HepG2 (cell line): Measurements from ENCODE around the gene COL5A1. TPM values are rescaled to one million over a fixed set of nuclear protein-coding genes. Genes with fewer than 3 reads are reported as not detected.

Experiments
- ATAC-seq: fragments of 200-7000 bp; cut with Tn5 transposase; 3 replicates; pipeline ENCODE4 v1.9.1; 2020; ENCODE audit warnings: mild to moderate bottlenecking, moderate library complexity
- BruUV-seq: library from RNA; stranded (reverse); fragments of 400-500 nt; replicated peaks from 2 replicates; lab custom pipeline; 2021; lab: Mats Ljungman, UMichigan
- CTCF ChIA-PET: fragments of 300-600 bp; formaldehyde crosslinking; extraction: SDS; loops from one replicate; lab custom pipeline; 2021; ENCODE audit warnings: low total read pairs, inconsistent platforms, low intra/inter-chr PET ratio; lab: Yijun Ruan, JAX
- POLR2A ChIA-PET: fragments of 350-600 bp; sonication (Branson Sonifier 250); formaldehyde crosslinking; loops from one replicate; lab custom pipeline; 2020; ENCODE audit warnings: antibody characterized with exemption, inconsistent platforms; lab: Yijun Ruan, JAX
- DNase-seq: peaks from one replicate; pipeline ENCODE4 v3.0.0-alpha.2; 2015; ENCODE audit warnings: low spot score
- FAIRE-seq: peaks from 3 replicates; lab custom pipeline; 2011; peaks lifted over from hg19 to GRCh38; lab: Jason Lieb, UNC
- H2AFZ ChIP-seq: one replicate; pipeline ENCODE4 v1.6.1; 2011; ENCODE audit warnings: low read length, inconsistent platforms
- H3K27ac ChIP-seq: fragments of 300-600 bp; 3 replicates; pipeline ENCODE4 v1.8.0; 2011; ENCODE audit warnings: mixed run types, mild to moderate bottlenecking, mixed read lengths, low read length, inconsistent platforms; ENCODE audit not compliant: insufficient read depth; ENCODE audit errors: extremely low read length
- H3K27me3 ChIP-seq, 2 experiments: fragments of 200-600 bp in 1 of 2; 2 replicates in 1 of 2; 3 replicates in 1 of 2; pipeline versions ENCODE4 v1.6.0 to v1.8.0; 2011; ENCODE audit warnings: low read length in 2 of 2, mild to moderate bottlenecking in 2 of 2, moderate library complexity in 2 of 2, inconsistent platforms in 1 of 2; ENCODE audit not compliant: insufficient read depth in 2 of 2, control insufficient read depth in 1 of 2
- H3K36me3 ChIP-seq, 2 experiments: fragments of 200-600 bp in 1 of 2; replicated peaks in 1 of 2; 2 replicates in 1 of 2; 3 replicates in 1 of 2; pipeline versions ENCODE4 v1.5.1 to v1.8.0; 2011; ENCODE audit warnings: low read length in 2 of 2, inconsistent platforms in 1 of 2; ENCODE audit not compliant: insufficient read depth in 2 of 2, control insufficient read depth in 1 of 2
- H3K4me1 ChIP-seq: 2 replicates; pipeline ENCODE4 v1.5.1; 2012; ENCODE audit warnings: low read length, inconsistent platforms; ENCODE audit not compliant: insufficient read depth
- H3K4me2 ChIP-seq: 2 replicates; pipeline ENCODE4 v1.6.0; 2011; ENCODE audit warnings: low read depth, low read length, inconsistent platforms
- H3K4me3 ChIP-seq, 3 experiments: fragments of 200-600 bp in 1 of 3; sonication (generic), shearing (Covaris generic) in 1 of 3; replicated peaks in 1 of 3; 2 replicates each; pipeline ENCODE4 v1.5.1; 2011 to 2016; ENCODE audit warnings: low read length in 3 of 3, inconsistent platforms in 2 of 3, low read depth in 2 of 3, mild to moderate bottlenecking in 2 of 3, control low read depth in 1 of 3, mixed read lengths in 1 of 3; ENCODE audit not compliant: insufficient read depth in 1 of 3
- H3K79me2 ChIP-seq: one replicate; pipeline ENCODE4 v1.6.1; 2011; ENCODE audit warnings: low read length, inconsistent platforms; ENCODE audit not compliant: insufficient read depth
- H3K9ac ChIP-seq: 2 replicates; pipeline ENCODE4 v1.6.0; 2011; ENCODE audit warnings: mild to moderate bottlenecking, low read depth, low read length, inconsistent platforms; ENCODE audit not compliant: insufficient read depth
- H3K9me3 ChIP-seq: 2 replicates; pipeline ENCODE4 v1.5.1; 2012; ENCODE audit warnings: mild to moderate bottlenecking, low read length
- H4K20me1 ChIP-seq: 2 replicates; pipeline ENCODE4 v1.6.0; 2011; ENCODE audit warnings: inconsistent platforms, mild to moderate bottlenecking, low read length, moderate library complexity; ENCODE audit not compliant: insufficient read depth
- CENPX ChIP-seq: sonication (generic); formaldehyde crosslinking; IDR thresholded peaks from 2 replicates; pipeline ENCODE4 v1.9.0; 2021; ENCODE audit warnings: mild to moderate bottlenecking, missing genetic modification reagents, moderate library complexity
- HIVEP1 ChIP-seq: sonication (generic); formaldehyde crosslinking; IDR thresholded peaks from 2 replicates; pipeline ENCODE4 v1.4.0; 2020; ENCODE audit warnings: mild to moderate bottlenecking, missing genetic modification reagents
- PRPF4 ChIP-seq: fragments of 200-400 bp; formaldehyde crosslinking; IDR thresholded peaks from 2 replicates; pipeline ENCODE4 v1.6.1; 2016; ENCODE audit warnings: low read length, low read depth; ENCODE audit not compliant: poor library complexity, severe bottlenecking
- SOX5 ChIP-seq: IDR thresholded peaks from 2 replicates; pipeline ENCODE4 v1.6.1; 2016; ENCODE audit warnings: borderline replicate concordance
- ZBTB25 ChIP-seq: IDR thresholded peaks from 2 replicates; pipeline ENCODE4 v1.6.1; 2018; ENCODE audit warnings: missing genetic modification reagents
- ZFP37 ChIP-seq: sonication (generic); formaldehyde crosslinking; IDR thresholded peaks from 2 replicates; pipeline ENCODE4 v1.4.0; 2020; ENCODE audit warnings: missing genetic modification reagents, borderline replicate concordance
- ZKSCAN8 ChIP-seq: IDR thresholded peaks from 2 replicates; pipeline ENCODE4 v1.6.1; 2016; ENCODE audit warnings: borderline replicate concordance, missing genetic modification reagents, missing compliant biosample characterization
- ZNF20 ChIP-seq: sonication (generic); formaldehyde crosslinking; IDR thresholded peaks from 2 replicates; pipeline ENCODE4 v1.4.0; 2020; ENCODE audit warnings: mild to moderate bottlenecking, moderate library complexity, missing genetic modification reagents
- ZNF251 ChIP-seq: sonication (generic); formaldehyde crosslinking; IDR thresholded peaks from 2 replicates; pipeline ENCODE4 v1.9.0; 2021; ENCODE audit warnings: mild to moderate bottlenecking, missing genetic modification reagents
- ZNF589 ChIP-seq: sonication (generic); formaldehyde crosslinking; conservative IDR thresholded peaks from 2 replicates; pipeline ENCODE4 v1.8.0; 2022; ENCODE audit warnings: mild to moderate bottlenecking, moderate library complexity, missing genetic modification reagents
- ZNF850 ChIP-seq: sonication (generic); formaldehyde crosslinking; conservative IDR thresholded peaks from 2 replicates; pipeline ENCODE4 v1.9.0; 2021; ENCODE audit warnings: mild to moderate bottlenecking, missing genetic modification reagents
- WGBS: methylation state at CpG from one replicate; pipeline ENCODE4 v1.1.6; 2017; ENCODE audit warnings: low lambda C conversion rate; 5-methylcytosine and 5-hydroxymethylcytosine counted together
- in situ Hi-C: cut with HindIII; loops from 2 replicates; pipeline ENCODE4 v1.10.0; 2017; ENCODE audit warnings: low pct_unique_long_range_greater_than_20kb; ENCODE audit not compliant: extremely low pct_ligation_motif_present
- intact Hi-C: fragments of 100-400 bp; cut with micrococcal nuclease; formaldehyde crosslinking; loops from one replicate; pipeline ENCODE4 v1.10.0; 2022; ENCODE audit not compliant: unreplicated experiment
- polyA plus RNA-seq, 8 experiments: library from polyadenylated mRNA; depleted of rRNA in 3 of 8; stranded (reverse) in 7 of 8; unstranded in 1 of 8; fragments of >200 nt; fragmentation: Illumina TruSeq in 4 of 8; extraction: Trizol in 4 of 8; gene quantifications; 2 replicates each; pipeline versions ENCODE4 v1.2.1 to v1.2.3, GENCODE V29; 2011 to 2016; ENCODE audit warnings: low read depth in 4 of 8, missing spikeins in 1 of 8, mixed read lengths in 1 of 8; ENCODE audit not compliant: insufficient read depth in 1 of 8
- total RNA-seq, 5 experiments: library from RNA; depleted of rRNA; stranded (reverse); fragments of >200 nt; fragmentation: Illumina TruSeq; extraction: Trizol; gene quantifications; 2 replicates each; pipeline ENCODE4 v1.2.3, GENCODE V29; 2016; ENCODE audit warnings: low read depth in 1 of 5

The COL5A1 gene
- total and polyA plus RNA-seq, 2 of the 13 experiments (the other 11 are each of a cell fraction or from before 2014, with no cell fraction given), result not detected

GRCh38 chr9:134716067-134716466 lies 74.5 kb downstream of the COL5A1 start:
- no peak overlapping the region for H2AFZ ChIP-seq
- DNase-seq, result no peak
- H3K4me2 ChIP-seq, result no peak overlapping the region
- intact Hi-C loops (no loop called here), in situ Hi-C loops (no loop called here)
- H4K20me1 ChIP-seq, result 0 out of 2 replicates have a peak, but pooled peaks cover 3% of the 10 kb centered on the region
- no peak overlapping the region for H3K9ac ChIP-seq
- no peak for TF ChIP-seq ZFP37 (CRISPR knock-in tag)
- no peak for TF ChIP-seq CENPX
- TF ChIP-seq ZNF589, result no peak
- TF ChIP-seq PRPF4, result no peak
- TF ChIP-seq ZNF20 (CRISPR knock-in tag), result no peak
- no peak for TF ChIP-seq ZNF251 (CRISPR knock-in tag)
- no peak for TF ChIP-seq ZKSCAN8 (CRISPR knock-in tag)
- TF ChIP-seq ZBTB25 (CRISPR knock-in tag), result no peak
- TF ChIP-seq HIVEP1, result no peak
- TF ChIP-seq SOX5 (CRISPR knock-in tag), result no peak
- TF ChIP-seq ZNF850 (CRISPR knock-in tag), result no peak
- peaks cover 8 to 22% of the 10 kb centered on the region in 2 experiments; a peak in 3 of 5 replicates for H3K27me3 ChIP-seq
- H3K4me1 ChIP-seq, result no peaks in the 10 kb centered on the region
- no peak for FAIRE-seq
- ATAC-seq, result no peak
- no peaks in the 10 kb centered on the region for H3K9me3 ChIP-seq
- ChIA-PET CTCF (no interaction called here), POLR2A (no interaction called here)
- BruUV-seq, result no TSS peak
- WGBS, result no CpG with 5 or more reads among the region's 8 CpGs
- no peaks in the 10 kb centered on the region for H3K79me2 ChIP-seq
- H3K36me3 ChIP-seq, result no peaks in the 10 kb centered on the region
- H3K27ac ChIP-seq, result no peak overlapping the region
- no peak overlapping the region for H3K4me3 ChIP-seq
